Activated T-cell treated with anti-CD3 and anti-CD28 coated beads for 48 hours (primary cell): ENCODE measurements around the gene DCP2.
A peak's percentile ranks its signal among the peaks of the same experiment; 100 is the strongest.

Source experiments
- DNase-seq: peaks from one replicate; pipeline ENCODE4 v3.0.0-alpha.2; 2020; ENCODE audit warnings: low read depth

DCP2 gene

GRCh38 chr5:113047733-113048652, 71.4 kb downstream of the DCP2 start:
- DNase-seq = no peak

GRCh38 chr5:113048931-113049330, 72.3 kb downstream of the DCP2 start:
- DNase-seq = no peak

- peak; percentile 15 for DNase-seq
These were observed 74.3 kb downstream of the DCP2 start for GRCh38 chr5:113050721-113051382.

GRCh38 chr5:113052041-113052795, 75.6 kb downstream of the DCP2 start:
- DNase-seq = no peak

GRCh38 chr5:113053511-113053995, 77.0 kb downstream of the DCP2 start:
- no peak for DNase-seq

- DNase-seq = no peak
These were observed 78.3 kb downstream of the DCP2 start for GRCh38 chr5:113054899-113055298.

GRCh38 chr5:113056988-113057387, 80.4 kb downstream of the DCP2 start:
- DNase-seq = no peak

- no peak for DNase-seq
These were observed 81.0 kb downstream of the DCP2 start for GRCh38 chr5:113057557-113057984.

- DNase-seq = no peak
These were observed 81.7 kb downstream of the DCP2 start for GRCh38 chr5:113058269-113058668.

GRCh38 chr5:113058706-113059226, 82.2 kb downstream of the DCP2 start:
- DNase-seq = no peak

GRCh38 chr5:113059232-113060040, 82.8 kb downstream of the DCP2 start:
- no peak for DNase-seq

GRCh38 chr5:113060408-113061025, 83.9 kb downstream of the DCP2 start:
- no peak for DNase-seq

GRCh38 chr5:113061846-113062780, 85.5 kb downstream of the DCP2 start:
- DNase-seq = no peak

- DNase-seq = no peak
These were observed 86.4 kb downstream of the DCP2 start for GRCh38 chr5:113062869-113063508.

- no peak for DNase-seq
These were observed 87.3 kb downstream of the DCP2 start for GRCh38 chr5:113063927-113064326.

GRCh38 chr5:113064806-113065205, 88.2 kb downstream of the DCP2 start:
- DNase-seq = no peak

- DNase-seq = no peak
These were observed 89.0 kb downstream of the DCP2 start for GRCh38 chr5:113065626-113066025.

- DNase-seq = no peak
These were observed 91.2 kb downstream of the DCP2 start for GRCh38 chr5:113067635-113068344.

GRCh38 chr5:113068559-113068958, 92.0 kb downstream of the DCP2 start:
- DNase-seq = no peak
